Mammary epithelial cell (primary cell): Measurements from ENCODE around the gene OCSTAMP.

Source experiments
- CTCF ChIP-seq, 2 donors: IDR thresholded peaks in 1 of 2; conservative IDR thresholded peaks in 1 of 2; 2 replicates each; pipeline ENCODE4 v1.5.1; 2011 to 2012; ENCODE audit warnings: inconsistent platforms in 2 of 2, low read length in 2 of 2, mild to moderate bottlenecking in 2 of 2, control low read depth in 1 of 2, low read depth in 1 of 2; ENCODE audit not compliant: insufficient read depth in 1 of 2; ENCODE audit errors: extremely low read depth in 1 of 2
- EZH2 ChIP-seq: IDR thresholded peaks from 2 replicates; pipeline ENCODE4 v1.6.1; 2012; ENCODE audit warnings: low read length, inconsistent platforms, borderline replicate concordance

GRCh38 chr20:46545827-46546138 lies 4.7 kb downstream of the OCSTAMP start:
- no peak for TF ChIP-seq EZH2
- TF ChIP-seq CTCF (conservative IDR thresholded peaks at IDR 0.05 in 1 of 2, IDR thresholded peaks at IDR 0.05 in 1 of 2; ENCODE audit: extremely low read depth in 1 of 2, insufficient read depth in 1 of 2, low read depth in 1 of 2, low read length in 2 of 2) = no peak
